DMS53 treated with DMSO at 0.1 percent for 48 hours (cell line): ENCODE data around the gene NUCB1.
A peak's percentile ranks its signal among the peaks of the same experiment; 100 is the strongest.

Experiments
- DNase-seq: peaks from one replicate; lab custom pipeline; 2025; ENCODE audit not compliant: unreplicated experiment; lab: John Stamatoyannopoulos, UW

The NUCB1 gene

DNA sequence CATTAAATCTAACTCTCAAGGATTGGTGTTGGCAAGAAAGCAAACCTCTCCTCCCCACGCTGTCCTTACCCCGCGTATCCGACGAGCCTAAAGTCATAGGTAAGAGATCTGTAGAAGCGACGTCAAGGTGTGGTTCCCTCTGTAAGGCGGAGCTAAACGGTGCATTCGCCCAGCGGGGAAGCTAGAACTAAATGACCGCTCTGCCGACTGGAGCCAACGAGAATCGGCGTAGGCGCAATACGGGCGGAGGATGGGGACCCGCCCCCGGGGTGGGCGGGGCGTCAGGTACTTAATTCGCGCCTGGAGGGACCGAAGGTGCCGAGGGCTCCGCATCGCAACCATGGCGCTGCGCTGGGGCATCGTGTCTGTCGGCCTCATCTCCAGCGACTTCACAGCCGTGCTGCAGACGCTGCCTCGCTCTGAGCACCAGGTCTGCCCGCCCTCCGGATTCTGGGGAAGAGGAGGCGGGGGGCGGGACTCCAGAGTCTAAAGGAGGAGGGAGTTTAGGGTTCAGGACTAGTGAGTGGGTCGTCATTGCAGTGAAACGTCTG lies 33.3 kb downstream of the NUCB1 start, which contains the start of gene DHDH:
Gene DHDH, plus strand, starts transcription at position 318 of the 551 bp plus-strand sequence. Its CDS starts 23 bp downstream, at position 341.
- DNase-seq: peak; percentile 96

DNA sequence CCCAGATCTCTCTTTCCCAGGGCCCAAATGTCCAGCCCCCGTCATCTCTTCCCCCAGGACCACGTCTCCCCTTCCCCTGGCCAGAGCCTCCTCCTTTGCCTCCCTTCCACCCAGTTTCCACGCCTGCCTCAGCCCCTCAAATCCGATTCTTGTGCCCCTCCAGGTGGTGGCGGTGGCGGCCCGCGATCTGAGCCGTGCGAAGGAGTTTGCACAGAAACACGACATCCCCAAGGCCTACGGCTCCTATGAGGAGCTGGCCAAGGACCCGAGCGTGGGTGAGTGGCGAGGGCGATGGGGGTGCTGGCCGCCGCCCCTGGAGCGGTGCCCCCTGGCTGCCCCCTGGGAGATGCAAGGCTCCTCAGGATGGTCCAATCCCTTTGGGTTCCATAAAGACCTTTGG lies 34.7 kb downstream of the NUCB1 start:
- DNase-seq: no peak

GRCh38 chr19:48935864-48936263 lies 35.8 kb downstream of the NUCB1 start:
- no peak for DNase-seq

GRCh38 chr19:48938256-48938655 lies 38.1 kb downstream of the NUCB1 start:
- DNase-seq: no peak

GRCh38 chr19:48940902-48941301 lies 40.8 kb downstream of the NUCB1 start:
- no peak for DNase-seq

DNA sequence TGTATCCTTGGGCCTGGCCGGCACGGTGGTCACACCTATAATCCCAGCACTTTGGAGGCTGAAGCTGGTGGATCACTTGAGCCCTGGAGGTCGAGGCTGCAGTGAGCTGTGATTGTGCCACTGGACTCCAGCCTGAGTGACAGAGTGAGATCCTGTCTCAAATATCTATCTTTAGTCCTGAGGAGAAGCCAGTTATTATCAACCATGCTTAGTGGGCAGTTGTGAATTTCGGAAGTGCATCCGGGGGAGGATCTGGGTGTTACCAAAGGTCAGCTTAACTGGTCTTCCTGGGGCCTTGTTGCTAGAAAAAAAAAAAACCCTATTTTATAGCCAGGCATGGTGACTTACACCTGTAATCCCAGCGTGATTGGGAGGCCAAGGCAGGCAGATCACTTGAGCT lies 43.0 kb downstream of the NUCB1 start:
- no peak for DNase-seq

- no peak for DNase-seq
Observed at GRCh38 chr19:48945415-48945814, 45.3 kb downstream of the NUCB1 start.

DNA sequence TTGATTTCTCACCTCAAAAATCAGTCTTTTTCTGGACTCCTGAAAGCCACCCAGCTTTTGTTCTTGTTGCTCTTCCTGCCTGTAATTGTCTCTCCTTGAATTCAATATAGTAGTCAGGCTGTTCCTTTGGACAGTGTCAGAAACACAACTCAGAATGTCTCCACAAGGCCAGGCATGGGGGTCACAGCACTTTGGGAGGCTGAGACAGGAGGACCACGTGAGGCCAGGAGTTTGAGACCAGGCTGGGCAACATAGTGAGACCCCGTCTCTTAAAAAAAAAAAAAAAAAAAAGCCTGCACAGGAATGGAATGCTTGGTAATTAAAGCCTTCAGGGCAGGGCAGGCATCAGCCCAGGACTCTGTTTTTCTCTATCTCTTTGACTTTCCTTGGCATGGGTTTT lies 45.7 kb downstream of the NUCB1 start:
- no peak for DNase-seq

- no peak for DNase-seq
Observed at GRCh38 chr19:48946463-48947257, 46.5 kb downstream of the NUCB1 start.

GRCh38 chr19:48947258-48947542 lies 47.1 kb downstream of the NUCB1 start:
- DNase-seq: no peak

DNA sequence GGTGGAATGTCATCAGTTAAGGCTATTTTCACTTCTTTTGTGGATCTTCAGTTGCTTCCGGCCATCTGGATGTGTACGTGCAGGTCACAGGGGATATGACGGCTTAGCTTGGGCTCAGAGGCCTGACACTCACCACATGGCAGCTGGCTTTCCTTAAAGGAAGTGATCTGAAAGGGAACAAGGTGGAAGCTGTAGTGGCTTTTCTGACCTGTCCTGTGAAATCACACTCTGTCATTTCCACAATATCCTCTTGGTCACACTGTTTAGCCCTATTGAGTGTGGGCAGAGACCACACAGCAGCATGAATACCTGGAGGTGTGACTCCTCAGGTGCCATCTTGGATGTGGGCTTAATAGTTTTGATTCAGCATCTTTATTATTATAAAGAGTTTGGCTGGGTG lies 50.0 kb downstream of the NUCB1 start:
- no peak for DNase-seq

DNA sequence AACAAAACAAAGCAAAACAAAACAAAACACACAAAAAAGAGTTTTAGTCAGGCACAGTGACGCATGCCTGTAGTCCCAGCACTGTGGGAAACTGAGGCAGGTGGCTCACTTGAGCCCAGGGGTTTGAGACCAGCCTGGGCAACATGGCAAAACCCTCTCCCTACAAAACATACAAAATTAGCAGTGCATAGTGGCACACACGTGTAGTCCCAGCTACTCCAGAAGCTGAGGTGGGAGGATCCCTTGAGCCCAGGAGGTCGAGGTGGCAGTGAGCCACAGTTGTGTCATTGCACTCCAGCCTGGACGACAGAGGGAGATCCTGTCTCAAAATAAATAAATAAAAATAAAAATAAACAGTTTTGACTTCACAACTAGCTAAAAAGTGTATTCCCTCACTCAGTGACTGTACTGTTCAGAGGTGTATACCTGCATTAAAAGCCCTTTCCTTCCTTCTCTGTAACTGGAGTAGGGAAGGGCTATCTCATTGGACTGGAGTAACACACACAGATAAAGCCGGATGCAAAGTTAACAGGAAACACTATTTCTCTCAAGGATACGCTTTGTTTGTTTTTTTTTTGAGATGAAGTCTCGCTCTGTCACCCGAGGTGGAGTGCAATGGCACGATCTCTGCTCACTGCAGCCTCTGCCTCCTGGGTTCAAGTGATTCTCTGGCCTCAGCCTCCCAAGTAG lies 50.9 kb downstream of the NUCB1 start:
- DNase-seq: peak; percentile 42

- DNase-seq: no peak
Observed at GRCh38 chr19:48953141-48953540, 53.0 kb downstream of the NUCB1 start.

GRCh38 chr19:48953990-48954594 lies 54.0 kb downstream of the NUCB1 start:
- DNase-seq: no peak

DNA sequence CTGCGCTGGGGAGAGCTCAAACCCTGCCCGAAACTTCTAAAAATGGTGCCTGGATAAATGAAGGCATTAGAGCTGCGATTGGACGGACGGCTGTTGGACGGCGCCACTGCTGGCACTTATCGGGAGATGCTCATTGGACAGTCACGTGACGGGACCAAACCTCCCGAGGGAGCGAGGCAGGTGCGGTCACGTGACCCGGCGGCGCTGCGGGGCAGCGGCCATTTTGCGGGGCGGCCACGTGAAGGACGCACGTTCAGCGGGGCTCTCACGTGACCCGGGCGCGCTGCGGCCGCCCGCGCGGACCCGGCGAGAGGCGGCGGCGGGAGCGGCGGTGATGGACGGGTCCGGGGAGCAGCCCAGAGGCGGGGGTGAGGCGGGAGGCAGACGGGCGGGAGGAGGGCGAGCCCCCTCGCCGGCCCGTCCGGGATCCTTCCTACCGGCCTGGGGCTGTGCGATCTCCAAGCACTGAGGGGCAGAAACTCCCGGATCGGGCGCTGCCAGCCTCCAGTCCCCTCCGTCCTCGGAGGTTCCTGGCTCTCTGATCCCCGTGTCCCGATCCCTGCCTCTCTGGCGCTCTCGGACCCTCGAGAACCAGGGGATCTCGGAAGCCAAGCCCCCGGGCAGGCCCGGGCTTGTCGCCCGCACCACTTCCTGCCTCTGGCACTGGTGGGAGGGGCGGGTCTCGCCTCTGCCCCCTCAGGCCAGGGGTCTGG lies 54.6 kb downstream of the NUCB1 start, which contains the start of gene BAX:
Gene BAX, plus strand, starts transcription at position 281 of the 713 bp plus-strand sequence. Its CDS starts 54 bp downstream, at position 335.
- DNase-seq: peak; percentile 94

DNA sequence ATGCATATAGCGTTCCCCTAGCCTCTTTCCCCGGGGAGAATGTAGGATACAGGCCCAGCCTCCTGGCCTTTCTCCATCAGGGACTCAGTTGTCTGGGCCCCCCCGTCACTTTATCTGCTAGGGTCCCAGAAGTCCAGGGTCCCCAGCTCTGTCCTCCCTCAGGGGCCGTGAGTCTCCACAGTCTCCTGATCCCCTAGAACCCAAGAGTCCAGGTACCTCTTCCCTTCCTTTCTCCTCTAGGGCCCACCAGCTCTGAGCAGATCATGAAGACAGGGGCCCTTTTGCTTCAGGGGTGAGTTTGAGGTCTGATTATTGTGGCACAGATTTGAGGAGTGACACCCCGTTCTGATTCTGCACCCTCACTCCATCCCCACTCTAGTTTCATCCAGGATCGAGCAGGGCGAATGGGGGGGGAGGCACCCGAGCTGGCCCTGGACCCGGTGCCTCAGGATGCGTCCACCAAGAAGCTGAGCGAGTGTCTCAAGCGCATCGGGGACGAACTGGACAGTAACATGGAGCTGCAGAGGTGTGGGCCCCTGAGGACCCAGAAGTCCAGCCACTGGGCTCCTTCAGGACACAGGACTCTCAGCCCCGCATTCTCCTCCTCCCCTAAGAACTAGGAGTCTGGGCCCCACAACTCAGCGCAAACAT lies 55.3 kb downstream of the NUCB1 start:
- no peak for DNase-seq

DNA sequence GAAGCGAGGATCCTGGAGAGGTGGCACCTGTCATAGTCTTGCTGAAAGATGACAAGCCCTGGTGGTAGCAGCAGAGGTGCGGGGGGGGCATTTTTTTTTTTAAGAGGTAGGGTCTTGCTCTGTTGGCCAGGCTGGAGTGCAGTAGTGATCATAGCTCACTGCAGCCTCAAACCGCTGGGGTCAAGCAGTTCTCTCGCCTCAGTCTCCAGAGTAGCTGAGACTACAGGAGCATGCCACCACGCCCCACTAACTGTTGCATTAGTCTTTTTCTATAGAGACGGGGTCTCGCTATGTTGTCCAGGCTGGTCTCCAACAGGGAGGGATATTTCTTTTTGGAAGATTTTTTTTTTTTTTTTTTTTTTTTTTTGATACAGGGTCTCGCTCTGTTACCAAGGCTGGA lies 57.9 kb downstream of the NUCB1 start:
- no peak for DNase-seq

- no peak for DNase-seq
Observed at GRCh38 chr19:48959341-48960239, 59.5 kb downstream of the NUCB1 start.

GRCh38 chr19:48961051-48961649 lies 61.0 kb downstream of the NUCB1 start:
- no peak for DNase-seq
